GM18502 (cell line): ENCODE measurements around the gene ROBO1.

Experiments
- ATAC-seq: cut with Tn5 transposase; IDR thresholded peaks from one replicate; pipeline ENCODE4 v1.9.1; 2021; ENCODE audit warnings: mild to moderate bottlenecking; ENCODE audit not compliant: unreplicated experiment, poor library complexity

The ROBO1 gene

GRCh38 chr3:79115458-79115857, 652.3 kb downstream of the ROBO1 start:
- no peak for ATAC-seq

DNA sequence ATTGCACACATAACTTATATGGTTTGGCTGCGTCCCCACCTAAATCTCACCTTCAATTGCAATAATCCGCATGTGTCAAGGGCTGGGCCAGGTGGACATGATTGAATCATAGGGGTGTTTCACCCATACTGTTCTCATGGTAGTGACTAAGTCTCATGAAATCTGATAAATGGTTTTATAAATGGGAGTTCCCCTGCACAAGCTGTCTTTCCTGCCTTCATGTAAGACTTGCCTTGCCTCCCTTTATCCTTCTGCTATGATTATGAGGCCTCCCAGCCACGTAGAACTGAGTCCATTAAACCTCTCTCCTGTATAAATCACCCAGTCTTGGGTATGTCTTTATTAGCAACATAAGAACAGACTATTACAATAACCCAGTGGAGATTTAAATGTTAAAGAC, 653.9 kb downstream of the ROBO1 start:
- no peak for ATAC-seq

DNA sequence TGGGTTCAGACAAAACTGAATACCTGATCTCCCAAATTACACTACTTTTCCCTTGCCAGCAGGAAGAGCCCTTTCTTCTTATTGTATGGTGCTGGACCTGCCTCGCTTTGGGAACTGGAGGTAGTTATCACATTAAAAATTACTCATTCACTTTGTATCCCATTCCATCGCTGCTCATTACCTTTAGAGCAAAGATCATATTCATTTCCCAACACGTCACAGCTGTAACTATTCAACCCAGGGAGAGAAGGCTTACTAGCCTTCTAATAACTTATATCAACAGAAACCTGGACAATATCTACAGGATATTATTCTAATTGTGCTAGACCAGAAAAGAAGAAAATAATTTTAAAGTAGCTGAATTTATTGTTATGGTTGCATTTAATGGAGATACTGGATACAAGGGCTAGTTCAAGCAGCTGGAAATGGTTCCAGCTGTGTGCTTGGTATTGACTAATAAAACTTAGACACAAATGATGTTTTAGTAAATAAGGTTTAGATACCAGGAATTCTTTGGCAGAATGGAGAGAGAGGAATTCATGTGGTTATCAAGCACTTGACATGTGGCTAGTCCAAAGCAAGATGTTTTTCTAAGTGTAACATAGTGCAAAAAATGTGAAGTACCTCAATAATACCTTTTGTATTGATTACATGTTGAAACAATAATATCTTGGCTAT, 656.3 kb downstream of the ROBO1 start:
- no peak for ATAC-seq

DNA sequence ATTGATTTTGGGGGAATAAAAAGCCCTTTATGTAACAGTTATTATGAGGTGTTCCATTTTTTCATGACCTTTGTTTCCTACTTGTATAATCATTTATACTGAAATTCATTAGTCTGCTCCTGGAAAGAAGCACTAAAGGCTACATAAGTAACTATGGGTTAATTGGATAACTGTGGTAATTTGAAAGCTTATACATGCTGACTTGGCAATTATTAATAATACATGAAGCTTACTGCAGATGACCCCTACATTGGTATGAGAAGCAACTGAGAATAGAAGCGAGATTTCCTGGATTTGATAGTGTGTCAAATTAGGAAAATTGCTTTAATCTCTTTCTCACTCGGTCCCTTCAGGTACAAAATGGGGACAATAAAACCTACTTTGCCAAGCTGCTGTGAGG, 658.0 kb downstream of the ROBO1 start:
- no peak for ATAC-seq

- no peak for ATAC-seq
These were observed 664.5 kb downstream of the ROBO1 start for GRCh38 chr3:79103307-79103706.

DNA sequence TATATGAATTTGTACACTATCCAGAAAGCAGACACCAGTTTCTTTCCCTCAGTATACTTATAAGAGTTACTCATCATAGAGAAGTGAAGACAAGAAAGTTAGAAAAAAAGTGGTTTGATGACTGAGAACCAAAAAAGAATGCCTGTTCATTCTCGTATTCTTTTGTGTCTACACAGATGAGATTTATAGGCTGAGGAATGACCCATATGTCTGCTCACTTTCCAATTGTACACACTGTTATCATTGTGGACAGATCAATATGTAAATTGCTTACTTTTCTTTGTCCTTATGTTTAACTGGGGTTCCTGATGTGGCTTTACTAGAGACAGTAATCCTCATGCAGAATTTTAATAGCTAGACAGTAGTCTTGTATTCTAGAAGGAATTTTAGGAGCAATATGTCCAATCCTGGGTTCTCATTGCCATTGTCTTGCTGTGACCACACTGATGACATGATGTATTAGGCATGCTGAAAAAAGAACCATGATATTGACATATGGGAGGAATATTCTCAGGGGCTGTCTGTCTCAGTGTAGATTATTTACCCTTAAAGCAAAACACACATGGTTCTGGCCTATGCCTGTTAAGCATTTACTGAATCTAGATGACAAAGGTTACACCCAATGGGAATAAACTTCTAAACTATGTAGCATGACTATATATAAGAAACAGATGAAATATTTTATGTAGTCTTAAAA, 669.7 kb downstream of the ROBO1 start:
- no peak for ATAC-seq

GRCh38 chr3:79094654-79095053, 673.1 kb downstream of the ROBO1 start:
- no peak for ATAC-seq

GRCh38 chr3:79086514-79086913, 681.3 kb downstream of the ROBO1 start:
- ATAC-seq: peak; percentile 98

DNA sequence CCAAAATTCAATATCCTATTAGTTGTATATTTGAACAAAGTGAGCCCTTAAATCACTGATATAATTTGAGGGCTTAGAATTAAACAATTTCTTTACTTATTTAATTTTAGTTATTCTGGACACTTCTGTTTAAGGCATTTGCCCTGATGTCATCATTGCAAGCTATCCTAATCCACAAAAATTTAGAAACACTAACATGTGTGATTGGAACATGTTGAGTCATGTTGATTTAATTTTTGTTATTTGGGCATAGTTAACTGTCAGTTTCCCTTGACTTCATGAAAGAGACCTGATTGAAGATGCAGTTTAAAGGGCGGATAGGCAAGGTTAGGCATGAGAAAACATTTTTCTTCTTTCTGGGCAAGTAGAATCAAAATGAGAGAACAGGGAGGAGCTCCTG, 682.6 kb downstream of the ROBO1 start:
- ATAC-seq: no peak

- ATAC-seq: no peak
These were observed 686.5 kb downstream of the ROBO1 start for GRCh38 chr3:79081335-79081734.

DNA sequence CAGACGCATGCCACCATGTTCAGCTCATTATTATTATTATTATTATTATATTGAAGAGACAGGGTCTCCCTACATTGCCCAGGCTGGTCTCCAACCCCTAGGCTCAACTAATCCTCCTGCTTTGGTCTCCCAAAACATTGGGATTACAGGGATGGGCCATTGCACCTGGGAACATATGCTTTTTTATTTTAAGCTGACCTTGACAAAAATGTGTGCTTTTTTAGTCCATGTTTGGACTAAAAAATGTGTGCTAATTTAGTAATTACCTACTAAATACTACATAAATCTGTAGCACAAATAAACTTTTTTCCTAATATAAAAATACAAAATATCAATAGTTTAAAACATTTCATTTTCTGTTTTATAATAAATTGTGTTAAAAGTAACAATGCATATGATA, 693.2 kb downstream of the ROBO1 start:
- no peak for ATAC-seq

DNA sequence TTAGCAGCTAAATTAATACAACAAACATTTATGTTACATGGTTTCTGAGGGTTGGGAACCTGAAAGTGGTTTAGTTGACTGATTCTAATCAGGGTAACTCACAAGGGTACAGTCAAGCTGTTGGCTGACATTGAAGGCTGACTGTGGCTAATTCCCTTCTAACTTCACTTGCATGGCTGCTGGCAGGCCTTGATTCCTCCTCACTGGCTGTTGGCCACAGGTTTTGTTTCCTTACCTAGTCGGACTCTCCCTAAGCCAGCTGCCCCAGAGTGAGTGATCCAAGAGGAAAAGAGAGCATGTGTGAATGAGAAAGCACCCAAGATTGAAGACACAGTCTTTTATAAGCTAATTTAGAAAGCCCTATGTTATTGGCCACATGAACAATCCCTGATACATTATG, 700.1 kb downstream of the ROBO1 start:
- ATAC-seq: no peak

DNA sequence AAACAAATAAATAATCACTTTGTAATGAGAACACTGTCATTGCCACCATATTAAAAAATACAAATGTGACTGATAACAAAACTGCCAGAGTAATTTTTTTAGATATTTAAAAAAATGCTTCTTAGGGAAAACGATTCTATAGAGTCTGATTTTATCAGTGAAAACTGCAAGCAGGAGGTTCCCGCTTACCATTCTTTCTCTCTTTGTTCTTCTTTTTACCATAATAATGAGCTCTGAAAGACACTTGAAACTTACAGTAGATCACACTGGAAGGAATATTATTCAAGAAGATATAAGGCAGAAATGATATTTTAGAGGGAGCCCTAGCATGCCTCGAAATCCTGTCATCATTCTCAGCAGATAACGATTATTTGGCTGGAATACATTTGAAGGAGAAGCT, 701.3 kb downstream of the ROBO1 start:
- no peak for ATAC-seq

- no peak for ATAC-seq
These were observed 704.2 kb downstream of the ROBO1 start for GRCh38 chr3:79063624-79064023.

- ATAC-seq: no peak
These were observed 710.0 kb downstream of the ROBO1 start for GRCh38 chr3:79057756-79058155.

DNA sequence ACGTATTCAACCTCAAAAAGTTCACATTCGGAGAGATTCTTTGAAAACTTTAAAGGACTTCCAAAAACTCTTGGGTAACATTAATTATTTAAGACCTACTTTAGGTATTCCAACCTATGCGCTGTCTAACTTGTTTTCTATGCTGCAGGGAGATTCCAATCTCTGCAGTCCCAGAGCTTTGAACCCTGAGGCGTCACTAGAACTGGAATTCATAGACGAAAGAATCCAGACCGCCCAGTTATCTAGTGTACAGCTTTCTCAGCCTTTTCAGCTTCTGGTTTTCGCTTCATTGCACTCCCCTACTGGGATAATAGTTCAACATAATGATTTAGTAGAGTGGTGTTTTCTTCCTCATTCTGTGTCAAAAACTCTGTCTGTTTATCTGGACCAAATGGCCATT, 711.3 kb downstream of the ROBO1 start:
- ATAC-seq: no peak

DNA sequence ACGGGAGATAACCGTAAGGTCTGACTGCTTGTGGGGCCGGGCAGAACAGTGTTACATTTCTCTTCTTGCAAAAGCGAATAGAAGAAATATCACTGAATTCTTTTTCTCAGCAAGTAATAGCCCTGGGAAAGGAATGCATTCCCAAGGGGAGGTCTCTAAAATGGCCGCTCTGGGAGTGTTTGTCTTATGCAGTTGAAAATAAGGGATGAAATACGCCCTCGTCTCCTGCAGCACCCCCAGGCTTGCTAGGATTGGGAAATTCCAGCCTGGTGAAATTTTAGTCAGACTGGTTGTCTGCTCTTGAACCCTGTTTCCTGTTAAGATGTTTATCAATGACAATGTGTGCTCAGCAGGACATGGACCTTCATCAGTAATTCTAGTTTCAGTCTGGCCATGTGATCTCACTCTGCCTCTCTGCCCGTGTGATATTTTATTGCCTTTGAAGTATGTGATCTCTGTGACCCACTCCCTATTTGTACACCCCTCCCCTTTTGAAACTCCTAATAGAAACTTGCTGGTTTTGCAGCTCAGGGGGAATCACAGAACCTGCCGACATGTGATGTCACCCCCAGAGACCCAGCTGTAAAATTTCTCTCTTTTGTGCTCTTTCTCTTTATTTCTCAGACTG, 715.6 kb downstream of the ROBO1 start:
- ATAC-seq: no peak

DNA sequence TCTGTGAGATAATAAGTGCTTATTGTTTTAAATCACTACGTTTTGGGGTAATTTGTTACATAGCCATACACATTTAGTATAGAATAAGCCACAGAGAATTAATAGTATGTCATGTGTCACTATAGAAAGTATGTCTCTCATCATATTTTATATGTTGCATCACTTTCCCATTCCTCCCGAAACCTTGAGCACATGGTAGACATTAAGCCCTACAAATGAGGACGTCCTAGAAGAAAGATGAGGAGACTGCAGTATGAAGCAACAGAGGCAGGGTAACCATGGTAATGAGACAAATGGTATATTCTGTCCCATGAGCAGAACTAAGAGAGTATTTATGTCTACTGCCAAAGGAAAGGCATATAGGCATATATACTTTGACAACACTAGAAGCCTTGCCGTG, 720.2 kb downstream of the ROBO1 start:
- no peak for ATAC-seq

- no peak for ATAC-seq
These were observed 726.2 kb downstream of the ROBO1 start for GRCh38 chr3:79041621-79042020.

- ATAC-seq: no peak
These were observed 727.1 kb downstream of the ROBO1 start for GRCh38 chr3:79040701-79041100.

- no peak for ATAC-seq
These were observed 727.7 kb downstream of the ROBO1 start for GRCh38 chr3:79040091-79040490.

GRCh38 chr3:79039192-79039591, 728.6 kb downstream of the ROBO1 start:
- no peak for ATAC-seq
